Bronchial epithelial cell (primary cell): Measurements from ENCODE around the gene UBTD2. TPM values are rescaled to one million over a fixed set of nuclear protein-coding genes. Genes with fewer than 3 reads are reported as not detected.

ENCODE experiments used
- DNase-seq: peaks from one replicate; pipeline ENCODE4 v3.0.0-alpha.2; 2010; ENCODE audit warnings: low read depth
- FAIRE-seq: peaks from 2 replicates; lab custom pipeline; 2011; peaks lifted over from hg19 to GRCh38; lab: Jason Lieb, UNC
- H3K27me3 ChIP-seq: 2 replicates; pipeline ENCODE4 v1.5.1; 2011; ENCODE audit warnings: low read length; ENCODE audit not compliant: control insufficient read depth, insufficient read depth
- H3K36me3 ChIP-seq: 2 replicates; pipeline ENCODE4 v1.5.1; 2011; ENCODE audit warnings: low read length; ENCODE audit not compliant: control insufficient read depth, insufficient read depth
- H3K4me3 ChIP-seq: 2 replicates; pipeline ENCODE4 v1.5.1; 2011; ENCODE audit warnings: mild to moderate bottlenecking, low read depth, low read length, control low read depth
- total RNA-seq: library from RNA; depleted of rRNA; stranded (reverse); fragments of >200 nt; gene quantifications from 2 replicates; pipeline ENCODE4 v1.2.1, GENCODE V29; 2014
- TF ChIP-seq, protein P1 (sequence below): IDR thresholded peaks from 2 replicates; pipeline ENCODE4 v1.5.1; 2011; ENCODE audit warnings: mild to moderate bottlenecking, moderate library complexity, low read length, control low read depth, inconsistent platforms; ENCODE audit not compliant: insufficient read depth, severe bottlenecking

The UBTD2 gene
- total RNA-seq, 1 donor from 2014 or later: 20.8 TPM

DNA sequence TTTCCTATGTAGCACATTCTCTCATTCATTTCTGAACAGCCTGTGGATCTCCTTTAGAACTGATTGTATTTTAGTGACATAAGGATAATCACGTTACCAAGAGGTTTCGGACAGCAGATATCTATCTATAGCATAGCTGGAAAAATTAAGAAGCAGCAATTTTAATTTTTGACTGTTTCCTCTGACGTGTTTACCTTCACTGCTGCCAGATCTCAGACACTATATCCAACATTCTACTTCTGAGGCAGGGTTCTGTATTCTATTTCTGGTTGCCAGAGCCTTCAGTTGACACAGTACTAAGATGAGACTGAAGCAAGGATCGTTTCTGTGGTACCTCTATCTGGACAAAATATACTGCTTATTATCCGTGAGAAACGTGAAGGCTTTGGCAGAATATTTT is 89.7 kb downstream of the UBTD2 start, which contains the start of gene EFCAB9:
Gene EFCAB9, plus strand, starts transcription at position 301 of the 400 bp plus-strand sequence. Its CDS starts 1 bp downstream, at position 302.
- DNase-seq: no peak
- no peaks in the 10 kb centered on the region for H3K27me3 ChIP-seq
- TF ChIP-seq, protein P1, sequence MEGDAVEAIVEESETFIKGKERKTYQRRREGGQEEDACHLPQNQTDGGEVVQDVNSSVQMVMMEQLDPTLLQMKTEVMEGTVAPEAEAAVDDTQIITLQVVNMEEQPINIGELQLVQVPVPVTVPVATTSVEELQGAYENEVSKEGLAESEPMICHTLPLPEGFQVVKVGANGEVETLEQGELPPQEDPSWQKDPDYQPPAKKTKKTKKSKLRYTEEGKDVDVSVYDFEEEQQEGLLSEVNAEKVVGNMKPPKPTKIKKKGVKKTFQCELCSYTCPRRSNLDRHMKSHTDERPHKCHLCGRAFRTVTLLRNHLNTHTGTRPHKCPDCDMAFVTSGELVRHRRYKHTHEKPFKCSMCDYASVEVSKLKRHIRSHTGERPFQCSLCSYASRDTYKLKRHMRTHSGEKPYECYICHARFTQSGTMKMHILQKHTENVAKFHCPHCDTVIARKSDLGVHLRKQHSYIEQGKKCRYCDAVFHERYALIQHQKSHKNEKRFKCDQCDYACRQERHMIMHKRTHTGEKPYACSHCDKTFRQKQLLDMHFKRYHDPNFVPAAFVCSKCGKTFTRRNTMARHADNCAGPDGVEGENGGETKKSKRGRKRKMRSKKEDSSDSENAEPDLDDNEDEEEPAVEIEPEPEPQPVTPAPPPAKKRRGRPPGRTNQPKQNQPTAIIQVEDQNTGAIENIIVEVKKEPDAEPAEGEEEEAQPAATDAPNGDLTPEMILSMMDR: no peak
- H3K4me3 ChIP-seq: no peak within 1 kb of the TSS
- FAIRE-seq: no peak
- H3K36me3 ChIP-seq: no peaks in the 10 kb centered on the region

DNA sequence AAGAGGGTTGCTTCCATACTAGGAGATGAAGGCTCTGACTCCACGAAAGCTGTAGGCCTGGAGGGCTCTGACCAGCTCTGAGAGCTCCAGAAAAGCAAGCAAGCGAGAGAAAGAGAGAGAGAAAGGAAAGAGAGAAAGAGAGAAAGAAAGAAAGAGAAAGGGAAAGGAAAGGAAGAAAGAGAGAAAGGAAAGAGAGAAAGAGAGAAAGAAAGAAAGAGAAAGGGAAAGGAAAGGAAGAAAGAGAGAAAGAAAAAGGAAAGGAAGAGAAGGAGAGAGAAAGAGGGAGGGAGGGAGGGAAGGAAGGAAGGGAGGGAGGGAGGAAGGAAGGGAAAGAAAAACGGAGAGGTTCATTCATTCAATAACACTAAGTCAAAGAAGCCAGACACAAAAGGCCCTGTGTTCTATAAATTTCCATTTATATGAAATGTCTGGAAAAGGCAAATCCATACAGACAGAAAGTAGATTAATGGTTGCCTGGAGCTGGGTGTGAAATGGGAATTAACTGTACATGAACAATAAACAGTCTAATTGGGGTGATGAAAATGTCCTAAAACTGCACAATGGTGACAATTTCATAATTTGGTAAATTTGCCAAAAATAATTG is 93.8 kb downstream of the UBTD2 start:
- H3K36me3 ChIP-seq: no peaks in the 10 kb centered on the region
- DNase-seq: no peak
- no peak for FAIRE-seq
- H3K27me3 ChIP-seq: no peaks in the 10 kb centered on the region
- H3K4me3 ChIP-seq: no peak overlapping the region
- TF ChIP-seq, protein P1: no peak

DNA sequence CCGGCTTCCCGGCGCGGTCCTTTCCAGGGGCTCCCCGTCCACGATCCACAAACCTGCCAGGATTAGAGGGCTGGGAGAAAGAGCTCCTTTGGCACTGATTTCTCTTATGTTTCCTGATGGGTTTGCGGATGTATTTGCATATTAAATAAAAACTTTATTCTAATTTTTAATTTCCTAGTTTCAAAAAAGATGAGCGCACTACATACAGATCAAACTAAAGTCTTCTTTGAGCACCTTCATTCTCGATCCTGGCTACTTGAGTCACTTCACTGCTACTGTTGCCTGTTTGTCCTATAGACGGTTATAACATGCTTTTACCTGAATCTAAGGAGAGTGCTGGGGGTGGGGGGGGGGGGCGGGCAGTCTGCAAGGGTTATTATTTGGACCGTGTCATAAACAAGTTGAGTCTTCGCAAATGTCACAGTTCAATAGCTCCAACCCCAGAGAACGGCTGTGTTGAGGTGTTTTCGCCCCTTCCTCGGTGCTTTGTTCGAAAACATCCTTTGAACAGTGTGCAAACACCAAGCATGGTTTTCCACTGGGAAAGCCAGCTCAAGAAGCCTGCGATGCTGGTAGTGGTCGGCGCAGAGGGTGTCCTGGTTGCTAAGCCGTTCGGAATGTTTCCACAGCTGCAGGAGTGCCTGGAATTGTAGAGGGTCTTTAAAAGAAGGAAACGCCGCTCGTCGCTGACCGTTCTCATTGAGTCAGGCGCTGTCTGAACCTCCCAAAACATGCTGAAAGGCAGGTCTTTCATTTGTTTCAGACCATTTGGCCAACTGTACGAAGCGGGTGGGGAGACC is 94.5 kb downstream of the UBTD2 start:
- Histone ChIP-seq H3K36me3 (no peaks in the 10 kb centered on the region), H3K4me3 (no peak overlapping the region), H3K27me3 (no peaks in the 10 kb centered on the region)
- DNase-seq (no peak), FAIRE-seq (no peak)
- TF ChIP-seq, protein P1: no peak

DNA sequence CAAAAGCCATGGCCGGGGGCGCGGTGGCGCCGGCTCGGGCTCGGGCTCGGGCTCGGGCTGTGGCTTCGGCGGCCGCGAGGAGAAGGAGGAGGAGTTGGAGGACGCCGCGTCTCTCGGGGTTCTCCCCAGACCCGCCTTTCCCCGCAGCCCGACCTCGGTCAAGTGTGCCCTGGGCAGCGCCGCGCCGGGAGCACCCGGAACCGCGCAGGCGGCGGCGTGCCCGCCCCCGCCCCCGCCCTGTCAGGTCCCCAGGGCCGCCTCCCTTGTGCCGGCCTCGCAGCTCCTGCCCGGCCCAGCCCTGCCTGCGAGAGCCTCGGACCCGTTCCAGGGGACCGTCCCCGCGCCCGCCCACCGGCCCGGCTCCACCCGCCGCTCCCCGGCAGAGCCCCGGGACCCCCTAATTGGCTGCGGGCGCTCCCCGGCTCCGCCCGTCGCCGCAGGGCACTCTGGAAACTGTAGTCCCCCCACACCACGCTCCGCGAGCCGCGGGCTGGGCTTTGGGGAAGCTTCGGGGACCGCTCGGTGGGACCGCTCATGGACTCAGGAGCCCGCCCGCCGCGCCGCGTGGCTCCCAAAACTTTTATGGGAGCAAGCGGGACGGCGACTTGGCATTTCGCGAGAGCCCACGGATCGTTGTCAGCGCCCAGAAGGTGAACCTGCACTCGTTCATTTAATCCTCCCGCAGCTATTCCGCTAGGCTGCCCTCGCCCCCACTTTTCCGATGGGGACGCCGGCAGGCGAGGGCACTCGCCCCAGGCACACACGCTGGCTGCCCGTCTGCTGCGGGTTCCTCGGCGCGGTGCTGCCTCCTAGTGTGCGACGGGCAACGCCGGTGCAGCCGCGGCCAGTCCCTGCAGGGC is 95.3 kb downstream of the UBTD2 start, which contains the start of gene STK10:
Gene STK10, minus strand, starts transcription at position 192 of the 860 bp plus-strand sequence. Its CDS starts 182 bp downstream, at position 10.
- FAIRE-seq (no peak), DNase-seq (peak; percentile 79)
- Histone ChIP-seq H3K4me3 (peak within 1 kb of the TSS; percentile 81), H3K36me3 (no peaks in the 10 kb centered on the region), H3K27me3 (no peaks in the 10 kb centered on the region)
- TF ChIP-seq, protein P1: peak; percentile 96

DNA sequence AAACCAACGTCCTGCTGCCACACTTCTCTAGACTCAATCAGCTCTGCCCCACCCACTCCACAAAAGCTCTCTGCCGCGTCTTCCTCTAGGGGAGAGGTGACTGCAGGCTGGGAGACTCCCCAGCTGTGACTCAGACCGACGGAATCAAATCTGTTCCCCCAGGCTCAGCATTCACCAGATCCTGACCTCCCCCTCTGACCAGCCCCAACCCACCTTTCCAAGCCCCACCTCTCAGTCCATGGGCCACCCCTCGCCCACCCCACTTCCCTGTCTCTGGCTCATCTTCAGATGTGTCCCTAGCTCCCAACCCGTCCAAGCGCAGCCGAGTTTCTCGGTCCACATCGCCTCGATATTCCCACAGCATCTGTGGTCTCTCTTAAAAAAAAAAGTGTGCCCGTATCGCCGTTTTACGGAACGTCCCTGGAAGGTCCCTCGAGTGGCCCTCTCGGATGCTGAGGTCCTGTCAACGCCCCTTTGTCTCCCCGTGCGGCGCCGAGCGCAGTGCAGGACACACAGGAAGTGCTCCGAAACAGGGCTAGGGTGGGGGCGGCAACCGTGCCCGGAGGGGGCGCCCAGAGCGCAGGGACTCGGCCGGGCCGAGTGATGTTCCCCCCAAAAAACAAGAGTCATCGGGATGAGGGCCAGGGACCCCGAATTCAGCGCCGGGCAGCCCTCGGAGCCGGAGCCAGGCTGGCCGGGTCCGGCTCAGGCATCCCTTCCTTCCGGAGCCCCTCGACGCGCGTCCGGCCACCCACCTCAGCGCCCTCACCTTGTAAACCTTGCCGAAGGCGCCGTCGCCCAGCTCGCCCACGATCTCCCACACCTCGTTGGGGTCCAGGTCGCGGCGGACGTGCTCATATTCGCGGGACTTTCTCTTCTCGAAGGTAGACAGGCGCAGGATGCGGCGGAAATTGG is 96.2 kb downstream of the UBTD2 start:
- no peak for FAIRE-seq
- TF ChIP-seq, protein P1: no peak

More for the DNA sequence above, 96.2 kb downstream of the UBTD2 start:
- no peaks in the 10 kb centered on the region for H3K36me3 ChIP-seq
- peak; percentile 89 for DNase-seq
- no peaks in the 10 kb centered on the region for H3K27me3 ChIP-seq
- peak overlapping the region; percentile 81 for H3K4me3 ChIP-seq
